GM12878 (cell line): ENCODE measurements around the gene TSHZ2. TPM values are rescaled to one million over a fixed set of nuclear protein-coding genes. Genes with fewer than 3 reads are reported as not detected.

Experiments used
- ATAC-seq: fragments of 200-7000 bp; cut with Tn5 transposase; 3 replicates; pipeline ENCODE4 v1.9.1; 2020; ENCODE audit warnings: mild to moderate bottlenecking, moderate library complexity
- BruUV-seq: library from RNA; stranded (reverse); fragments of 400-500 nt; replicated peaks from 2 replicates; lab custom pipeline; 2021; lab: Mats Ljungman, UMichigan
- CTCF ChIA-PET: fragments of 300-600 bp; sonication (Branson Sonifier 250); formaldehyde crosslinking; extraction: SDS; loops from one replicate; lab custom pipeline; 2021; ENCODE audit warnings: inconsistent platforms; lab: Yijun Ruan, JAX
- POLR2A ChIA-PET: fragments of 350-600 bp; formaldehyde crosslinking; extraction: SDS; loops from one replicate; lab custom pipeline; 2021; ENCODE audit warnings: inconsistent platforms; lab: Charles Lee
- RAD21 ChIA-PET: fragments of 300-600 bp; sonication (Branson Sonifier 250); formaldehyde crosslinking; loops from one replicate; lab custom pipeline; 2023; ENCODE audit warnings: antibody characterized with exemption; ENCODE audit not compliant: unreplicated experiment; lab: Charles Lee
- SMC1A ChIA-PET: fragments of 300-600 bp; sonication (Branson Sonifier 250); formaldehyde crosslinking; loops from one replicate; lab custom pipeline; 2023; ENCODE audit not compliant: unreplicated experiment, uncharacterized antibody; lab: Charles Lee
- DNase-seq: peaks from one replicate; pipeline ENCODE4 v3.0.0-alpha.2; 2011; ENCODE audit warnings: low read depth, low spot score
- FAIRE-seq: peaks from 3 replicates; lab custom pipeline; 2011; peaks lifted over from hg19 to GRCh38; lab: Jason Lieb, UNC
- H2AFZ ChIP-seq: 2 replicates; pipeline ENCODE4 v1.6.0; 2011; ENCODE audit warnings: low read depth, low read length, control low read depth; ENCODE audit not compliant: control insufficient read depth
- H3K27ac ChIP-seq: 2 replicates; pipeline ENCODE4 v1.5.1; 2011; ENCODE audit warnings: control low read depth; ENCODE audit not compliant: control insufficient read depth, insufficient read depth
- H3K27me3 ChIP-seq, 2 experiments: replicated peaks in 1 of 2; 2 replicates each; pipeline versions ENCODE4 v1.6.0 to v1.6.1; 2011; ENCODE audit warnings: low read length in 1 of 2; ENCODE audit not compliant: control insufficient read depth in 2 of 2, insufficient read depth in 2 of 2
- H3K36me3 ChIP-seq, 2 experiments: 2 replicates each; pipeline ENCODE4 v1.5.1; 2011; ENCODE audit warnings: low read length in 1 of 2; ENCODE audit not compliant: control insufficient read depth in 2 of 2, insufficient read depth in 2 of 2
- H3K4me1 ChIP-seq: 2 replicates; pipeline ENCODE4 v1.6.1; 2011; ENCODE audit warnings: mild to moderate bottlenecking, low read length, moderate library complexity, mixed read lengths; ENCODE audit not compliant: control insufficient read depth, insufficient read depth
- H3K4me2 ChIP-seq: 2 replicates; pipeline ENCODE4 v1.6.0; 2011; ENCODE audit warnings: control low read depth; ENCODE audit not compliant: control insufficient read depth, insufficient read depth
- H3K4me3 ChIP-seq: fragments of 200-600 bp; sonication (generic); 2 replicates; pipeline ENCODE4 v1.5.1; 2016
- H3K79me2 ChIP-seq: 2 replicates; pipeline ENCODE4 v1.6.0; 2011; ENCODE audit warnings: low read length; ENCODE audit not compliant: control insufficient read depth, insufficient read depth
- H3K9ac ChIP-seq: 2 replicates; pipeline ENCODE4 v1.8.0; 2011; ENCODE audit warnings: low read length, control low read depth, mixed read lengths; ENCODE audit not compliant: control insufficient read depth, insufficient read depth
- H3K9me3 ChIP-seq: replicated peaks from 3 replicates; pipeline ENCODE4 v1.5.1; 2011; ENCODE audit warnings: mild to moderate bottlenecking, low read length; ENCODE audit not compliant: control insufficient read depth, insufficient read depth
- H4K20me1 ChIP-seq: 2 replicates; pipeline ENCODE4 v1.6.0; 2011; ENCODE audit not compliant: control insufficient read depth, insufficient read depth
- BCLAF1 ChIP-seq: fragments of 450-650 bp; IDR thresholded peaks from 2 replicates; pipeline ENCODE4 v1.6.1; 2017; ENCODE audit warnings: antibody characterized with exemption, mild to moderate bottlenecking, moderate library complexity
- BMI1 ChIP-seq: fragments of 450-650 bp; IDR thresholded peaks from 2 replicates; pipeline ENCODE4 v1.6.1; 2016; ENCODE audit warnings: mild to moderate bottlenecking, moderate library complexity, borderline replicate concordance
- CBX5 ChIP-seq: sonication (generic); IDR thresholded peaks from 2 replicates; pipeline ENCODE4 v1.6.1; 2016; ENCODE audit warnings: low read depth, moderate library complexity, mild to moderate bottlenecking, inconsistent platforms
- ESRRA ChIP-seq: IDR thresholded peaks from 2 replicates; pipeline ENCODE4 v1.6.1; 2012; ENCODE audit warnings: mild to moderate bottlenecking, low read length, improper control_type of control experiment
- NFIC ChIP-seq: IDR thresholded peaks from 2 replicates; pipeline ENCODE4 v1.6.1; 2012; ENCODE audit warnings: low read depth, mild to moderate bottlenecking, inconsistent platforms, low read length, moderate library complexity
- RELA ChIP-seq: fragments of 450-650 bp; IDR thresholded peaks from 2 replicates; pipeline ENCODE4 v1.8.0; 2014; ENCODE audit warnings: borderline replicate concordance; ENCODE audit not compliant: partially characterized antibody
- RUNX3 ChIP-seq: IDR thresholded peaks from 2 replicates; pipeline ENCODE4 v1.6.1; 2012; ENCODE audit warnings: low read length, inconsistent platforms
- SREBF2 ChIP-seq: IDR thresholded peaks from 2 replicates; pipeline ENCODE4 v1.6.1; 2012; ENCODE audit warnings: mild to moderate bottlenecking, low read length
- TBL1XR1 ChIP-seq: IDR thresholded peaks from 2 replicates; pipeline ENCODE4 v1.6.1; 2012; ENCODE audit warnings: low read depth, low read length, improper control_type of control experiment
- ZBTB33 ChIP-seq: fragments of 450-650 bp; IDR thresholded peaks from 2 replicates; pipeline ENCODE4 v1.6.1; 2017; ENCODE audit warnings: mild to moderate bottlenecking
- ZNF622 ChIP-seq: fragments of 450-650 bp; IDR thresholded peaks from 2 replicates; pipeline ENCODE4 v1.6.1; 2017; ENCODE audit warnings: mild to moderate bottlenecking, inconsistent platforms
- in situ Hi-C: fragments of 300-500 bp; cut with MboI; formaldehyde crosslinking; loops from 9 replicates; pipeline ENCODE4 v1.14.3; 2018; ENCODE audit warnings: mixed read lengths
- intact Hi-C: fragments of 100-400 bp; cut with micrococcal nuclease; formaldehyde crosslinking; loops from one replicate; pipeline ENCODE4 v1.14.2; 2022; ENCODE audit not compliant: unreplicated experiment
- polyA plus RNA-seq, 11 experiments: library from polyadenylated mRNA; depleted of rRNA in 4 of 11; unstranded in 6 of 11; stranded (reverse) in 5 of 11; fragments of >200 nt; fragmentation: Nextera tagmentation in 4 of 11; fragmentation: Illumina TruSeq in 1 of 11; extraction: Ambion mirVana in 4 of 11; extraction: Trizol in 1 of 11; gene quantifications; 1 replicate in 1 of 11; 2 replicates in 10 of 11; pipeline versions ENCODE4 v1.2.1 to v1.2.3, GENCODE V29; 2011 to 2016; ENCODE audit warnings: inconsistent platforms in 2 of 11, missing spikeins in 2 of 11, low read depth in 1 of 11
- total RNA-seq, 4 experiments: library from RNA; depleted of rRNA in 3 of 4; stranded (reverse); fragments of >200 nt in 3 of 4; fragmentation: Illumina TruSeq in 1 of 4; extraction: Trizol in 1 of 4; gene quantifications; 2 replicates each; pipeline versions ENCODE4 v1.2.1 to v1.2.3, GENCODE V29; 2013 to 2021
- TF ChIP-seq, protein P1 (sequence below): IDR thresholded peaks from 2 replicates; pipeline ENCODE4 v1.6.1; 2011; ENCODE audit warnings: borderline replicate concordance, low read depth, mild to moderate bottlenecking, moderate library complexity, mixed read lengths, low read length; ENCODE audit not compliant: insufficient read depth; ENCODE audit errors: extremely low read length

Gene TSHZ2
- total and polyA plus RNA-seq, 10 of the 15 experiments (the other 5 are each of a cell fraction or from before 2014, with no cell fraction given), result 0.01 to 0.86 (median 0.13) TPM; not detected in 2

DNA sequence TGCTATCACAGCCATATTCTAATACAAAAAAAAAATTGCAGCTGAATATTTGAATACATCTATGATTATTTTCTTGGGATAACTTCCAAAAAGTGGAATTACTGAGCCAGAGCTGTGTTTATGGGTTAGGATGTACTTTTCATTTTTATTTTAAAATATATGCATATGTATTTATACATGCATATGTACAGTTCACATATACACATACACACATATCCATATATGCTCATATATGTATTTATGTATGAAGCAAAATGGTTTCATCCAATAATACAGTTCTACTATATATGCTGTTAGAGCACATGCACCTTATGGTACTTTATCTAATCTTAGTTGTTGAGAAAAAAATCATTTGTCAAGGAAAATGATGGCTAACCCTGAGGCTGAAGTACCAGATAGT, 54.9 kb downstream of the TSHZ2 start:
- POLR2A ChIA-PET, result no interaction called here

More for the DNA sequence above, 54.9 kb downstream of the TSHZ2 start:
- H2AFZ ChIP-seq, result no peak overlapping the region
- intact Hi-C loops, result no loop called here
- no peaks in the 10 kb centered on the region for H4K20me1 ChIP-seq
- ChIA-PET CTCF (no interaction called here), SMC1A (interaction anchor here (0.8 to 6.0 kb wide), 3 partner anchors 13 to 26 kb away, joined by 3 to 28 read pairs (median 3); no protein-coding TSS in a partner anchor)
- no peaks in the 10 kb centered on the region for H3K9me3 ChIP-seq
- H3K4me1 ChIP-seq, result no peaks in the 10 kb centered on the region
- FAIRE-seq, result no peak
- BruUV-seq, result no TSS peak
- in situ Hi-C loops, result no loop called here
- no peak for ATAC-seq
- TF ChIP-seq BMI1, result no peak
- no peak for TF ChIP-seq RELA
- TF ChIP-seq RUNX3, result no peak
- no peak for TF ChIP-seq BCLAF1
- no peak for TF ChIP-seq SREBF2
- TF ChIP-seq ZNF622, result no peak
- TF ChIP-seq ZBTB33, result no peak
- TF ChIP-seq ESRRA, result no peak
- TF ChIP-seq NFIC, result no peak
- TF ChIP-seq, protein P1, sequence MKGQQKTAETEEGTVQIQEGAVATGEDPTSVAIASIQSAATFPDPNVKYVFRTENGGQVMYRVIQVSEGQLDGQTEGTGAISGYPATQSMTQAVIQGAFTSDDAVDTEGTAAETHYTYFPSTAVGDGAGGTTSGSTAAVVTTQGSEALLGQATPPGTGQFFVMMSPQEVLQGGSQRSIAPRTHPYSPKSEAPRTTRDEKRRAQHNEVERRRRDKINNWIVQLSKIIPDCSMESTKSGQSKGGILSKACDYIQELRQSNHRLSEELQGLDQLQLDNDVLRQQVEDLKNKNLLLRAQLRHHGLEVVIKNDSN, result no peak
- TF ChIP-seq CBX5, result no peak
- no peak for TF ChIP-seq TBL1XR1
- TF ChIP-seq, all 136 proteins: peak for 0
- Histone ChIP-seq H3K4me3 (no peak overlapping the region), H3K4me2 (no peak overlapping the region), H3K27ac (no peak overlapping the region), H3K79me2 (no peaks in the 10 kb centered on the region), H3K9ac (no peak overlapping the region), H3K27me3 (no peaks in the 10 kb centered on the region; a peak in 1 of 4 replicates), H3K36me3 (no peaks in the 10 kb centered on the region)
- RAD21 ChIA-PET, result no interaction called here
- DNase-seq, result no peak
